Measurements from ENCODE around the gene LRRC71. TPM values are rescaled to one million over a fixed set of nuclear protein-coding genes. Genes with fewer than 3 reads are reported as not detected.

LRRC71 gene
- total RNA-seq, 4 donors from 2014 or later: 1.2 TPM; not detected in 3

DNA sequence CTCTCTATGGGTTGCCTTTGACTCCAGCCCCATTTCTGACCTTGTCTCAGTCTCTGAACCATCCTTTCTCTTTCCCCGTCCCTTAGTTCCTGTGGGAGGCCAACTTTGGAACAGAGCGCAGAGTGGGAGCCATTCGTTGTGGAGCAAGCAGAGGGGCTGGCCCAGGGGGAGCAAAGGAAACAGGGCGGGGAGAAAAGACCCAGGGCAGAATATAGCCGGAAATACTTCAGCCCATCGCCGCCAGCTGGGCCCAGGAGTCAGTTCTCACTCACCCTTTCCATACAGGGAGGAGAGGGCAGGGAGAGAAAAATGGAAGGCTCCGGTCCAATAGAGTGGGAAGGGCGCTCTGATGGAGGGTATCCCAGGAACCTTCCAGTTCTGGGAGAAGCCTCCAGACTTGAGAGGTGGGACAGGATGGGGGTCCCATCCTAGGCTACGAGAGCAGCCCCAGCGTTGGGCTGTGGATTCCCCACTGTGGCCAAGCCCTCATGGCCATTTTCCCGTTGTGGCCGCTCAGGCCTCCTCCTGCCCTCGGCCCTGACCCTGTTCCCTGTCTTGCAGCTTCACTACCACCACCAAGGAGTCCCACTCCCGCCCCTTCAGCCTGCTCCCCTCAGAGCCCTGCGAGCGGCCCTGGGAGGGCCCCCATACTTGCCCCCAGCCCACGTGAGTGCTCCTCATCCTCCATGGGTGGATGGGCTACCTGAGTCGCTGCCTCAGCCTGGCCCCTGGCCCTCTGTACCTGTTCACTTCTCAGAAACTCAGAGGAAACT is 16.1 kb upstream of the LRRC71 start:
- H3K9me3 ChIP-seq: no peaks in the 10 kb centered on the region
- TF ChIP-seq POLR2AphosphoS5 (IDR thresholded peaks at IDR 0.05) (no peak), POLR2A (IDR thresholded peaks at IDR 0.05) (no peak), EP300 (IDR thresholded peaks at IDR 0.05; ENCODE audit: low read depth) (no peak)
- TF ChIP-seq, protein P1, sequence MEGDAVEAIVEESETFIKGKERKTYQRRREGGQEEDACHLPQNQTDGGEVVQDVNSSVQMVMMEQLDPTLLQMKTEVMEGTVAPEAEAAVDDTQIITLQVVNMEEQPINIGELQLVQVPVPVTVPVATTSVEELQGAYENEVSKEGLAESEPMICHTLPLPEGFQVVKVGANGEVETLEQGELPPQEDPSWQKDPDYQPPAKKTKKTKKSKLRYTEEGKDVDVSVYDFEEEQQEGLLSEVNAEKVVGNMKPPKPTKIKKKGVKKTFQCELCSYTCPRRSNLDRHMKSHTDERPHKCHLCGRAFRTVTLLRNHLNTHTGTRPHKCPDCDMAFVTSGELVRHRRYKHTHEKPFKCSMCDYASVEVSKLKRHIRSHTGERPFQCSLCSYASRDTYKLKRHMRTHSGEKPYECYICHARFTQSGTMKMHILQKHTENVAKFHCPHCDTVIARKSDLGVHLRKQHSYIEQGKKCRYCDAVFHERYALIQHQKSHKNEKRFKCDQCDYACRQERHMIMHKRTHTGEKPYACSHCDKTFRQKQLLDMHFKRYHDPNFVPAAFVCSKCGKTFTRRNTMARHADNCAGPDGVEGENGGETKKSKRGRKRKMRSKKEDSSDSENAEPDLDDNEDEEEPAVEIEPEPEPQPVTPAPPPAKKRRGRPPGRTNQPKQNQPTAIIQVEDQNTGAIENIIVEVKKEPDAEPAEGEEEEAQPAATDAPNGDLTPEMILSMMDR (IDR thresholded peaks at IDR 0.05): no peak
- peaks cover 0 to 8% (median 0%) of the 10 kb centered on the region in 4 donors for H3K4me1 ChIP-seq
- DNase-seq: no peak
- H3K27me3 ChIP-seq: peaks cover 25% of the 10 kb centered on the region
- H3K36me3 ChIP-seq: no peaks in the 10 kb centered on the region
- no peak overlapping the region for H3K4me3 ChIP-seq
- WGBS, 2 donors (ENCODE audit: low coverage in 1 of 2): 80% methylated on average over 19 of the region's 19 CpGs; no CpG with 5 or more reads in 1 of the 2 donors
- in situ Hi-C loops (cut with MboI; ENCODE audit: low pct_ligation_motif_present in 1 of 4, low pct_unique_long_range_greater_than_20kb in 1 of 4, low sequenced_read_pairs in 3 of 4): no loop called here
- no peak overlapping the region for H3K27ac ChIP-seq
- intact Hi-C loops (cut with DNase I; ENCODE audit: low total_unique reads): no loop called here

DNA sequence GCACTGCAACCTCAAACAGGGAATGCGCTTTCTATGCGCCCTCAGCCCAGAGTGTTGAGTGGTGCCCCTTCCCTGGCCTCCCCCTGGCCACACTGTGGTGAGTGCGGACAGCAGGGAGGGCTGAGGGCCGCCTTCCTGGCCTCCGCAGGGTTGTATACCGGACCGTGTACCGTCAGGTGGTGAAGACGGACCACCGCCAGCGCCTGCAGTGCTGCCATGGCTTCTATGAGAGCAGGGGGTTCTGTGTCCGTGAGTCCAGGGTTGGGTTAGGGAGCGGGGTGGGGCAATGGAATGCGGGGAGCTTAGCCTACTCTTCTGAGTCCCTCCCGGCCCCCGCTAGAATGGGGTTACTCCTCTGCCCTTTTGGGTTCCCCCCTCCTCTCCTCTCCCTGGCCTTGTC is 15.3 kb upstream of the LRRC71 start:
- Histone ChIP-seq H3K27ac (no peak overlapping the region), H3K36me3 (no peaks in the 10 kb centered on the region), H3K4me1 (peaks cover 0 to 6% (median 0%) of the 10 kb centered on the region in 4 donors), H3K27me3 (peaks cover 30% of the 10 kb centered on the region), H3K4me3 (no peak overlapping the region), H3K9me3 (no peaks in the 10 kb centered on the region)
- in situ Hi-C loops (cut with MboI; ENCODE audit: low pct_ligation_motif_present in 1 of 4, low pct_unique_long_range_greater_than_20kb in 1 of 4, low sequenced_read_pairs in 3 of 4) (no loop called here), intact Hi-C loops (cut with DNase I; ENCODE audit: low total_unique reads) (no loop called here)
- 94% methylated on average over 16 of the region's 16 CpGs; no CpG with 5 or more reads in 1 of the 2 donors for WGBS, 2 donors (ENCODE audit: low coverage in 1 of 2)
- no peak for TF ChIP-seq POLR2AphosphoS5 (IDR thresholded peaks at IDR 0.05)
- TF ChIP-seq, protein P1 (IDR thresholded peaks at IDR 0.05): no peak
- TF ChIP-seq POLR2A (IDR thresholded peaks at IDR 0.05): no peak
- TF ChIP-seq EP300 (IDR thresholded peaks at IDR 0.05; ENCODE audit: low read depth): no peak
- no peak for DNase-seq

DNA sequence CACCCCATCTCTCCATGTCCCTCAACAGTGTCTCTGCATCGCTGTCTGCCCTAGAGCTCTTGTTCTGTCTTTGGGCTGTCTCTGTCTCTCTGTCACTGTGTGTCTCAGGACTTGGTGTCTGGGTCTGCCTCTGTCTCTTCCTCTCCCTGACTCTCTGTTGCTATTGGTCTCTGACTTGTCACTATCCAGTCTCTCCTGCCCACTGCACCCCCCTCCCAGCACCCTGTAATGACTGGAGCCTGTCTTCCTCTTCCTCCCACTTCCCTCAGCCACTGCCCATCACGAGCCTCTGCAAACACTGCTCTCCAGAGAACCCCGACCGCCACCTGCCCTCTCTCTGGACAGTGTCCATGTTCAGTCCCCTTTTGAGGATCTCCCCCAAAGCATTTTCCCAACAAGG is 14.8 kb upstream of the LRRC71 start:
- Histone ChIP-seq H3K27me3 (peaks cover 29% of the 10 kb centered on the region), H3K4me1 (peaks cover 0 to 6% (median 3%) of the 10 kb centered on the region in 4 donors), H3K36me3 (no peaks in the 10 kb centered on the region), H3K9me3 (no peaks in the 10 kb centered on the region), H3K27ac (no peak overlapping the region), H3K4me3 (no peak overlapping the region)
- WGBS, 2 donors (ENCODE audit: low coverage in 1 of 2): 23 to 57% methylated on average over 3 to 4 of the region's 4 CpGs
- no peak for TF ChIP-seq POLR2A (IDR thresholded peaks at IDR 0.05)
- TF ChIP-seq, protein P1 (IDR thresholded peaks at IDR 0.05): no peak
- TF ChIP-seq EP300 (IDR thresholded peaks at IDR 0.05; ENCODE audit: low read depth): no peak
- no peak for TF ChIP-seq POLR2AphosphoS5 (IDR thresholded peaks at IDR 0.05)
- intact Hi-C loops (cut with DNase I; ENCODE audit: low total_unique reads) (no loop called here), in situ Hi-C loops (cut with MboI; ENCODE audit: low pct_ligation_motif_present in 1 of 4, low pct_unique_long_range_greater_than_20kb in 1 of 4, low sequenced_read_pairs in 3 of 4) (no loop called here)
- DNase-seq: no peak

DNA sequence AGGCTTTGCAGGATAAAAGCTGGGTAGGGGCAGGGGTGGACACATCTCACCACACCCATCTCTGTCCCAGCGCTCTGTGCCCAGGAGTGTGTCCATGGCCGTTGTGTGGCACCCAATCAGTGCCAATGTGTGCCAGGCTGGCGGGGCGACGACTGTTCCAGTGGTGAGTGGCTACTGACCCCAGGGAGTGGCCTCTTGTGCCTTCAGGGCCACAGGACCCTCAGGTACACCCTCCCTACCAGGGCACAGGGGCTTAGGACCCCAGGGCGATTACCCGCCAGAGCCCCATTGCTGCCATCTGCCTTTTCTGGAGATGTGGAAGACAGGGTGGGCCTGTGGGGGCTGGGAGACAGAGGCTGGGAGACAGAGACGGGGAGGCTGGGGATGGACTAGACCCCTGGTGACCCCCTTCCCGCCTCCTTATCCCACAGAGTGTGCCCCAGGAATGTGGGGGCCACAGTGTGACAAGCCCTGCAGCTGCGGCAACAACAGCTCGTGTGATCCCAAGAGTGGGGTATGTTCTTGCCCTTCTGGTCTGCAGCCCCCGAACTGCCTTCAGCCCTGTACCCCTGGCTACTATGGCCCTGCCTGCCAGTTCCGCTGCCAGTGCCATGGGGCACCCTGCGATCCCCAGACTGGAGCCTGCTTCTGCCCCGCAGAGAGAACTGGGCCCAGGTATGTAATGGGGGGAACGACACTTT is 14.1 kb upstream of the LRRC71 start:
- no peak overlapping the region for H3K27ac ChIP-seq
- WGBS, 2 donors (ENCODE audit: low coverage in 1 of 2): 88% methylated on average over 16 of the region's 16 CpGs; no CpG with 5 or more reads in 1 of the 2 donors
- no peaks in the 10 kb centered on the region for H3K36me3 ChIP-seq
- in situ Hi-C loops (cut with MboI; ENCODE audit: low pct_ligation_motif_present in 1 of 4, low pct_unique_long_range_greater_than_20kb in 1 of 4, low sequenced_read_pairs in 3 of 4): no loop called here
- H3K4me3 ChIP-seq: no peak overlapping the region
- DNase-seq: no peak
- peaks cover 0 to 7% (median 4%) of the 10 kb centered on the region in 4 donors for H3K4me1 ChIP-seq
- no peaks in the 10 kb centered on the region for H3K9me3 ChIP-seq
- intact Hi-C loops (cut with DNase I; ENCODE audit: low total_unique reads): no loop called here
- TF ChIP-seq POLR2AphosphoS5 (IDR thresholded peaks at IDR 0.05) (no peak), EP300 (IDR thresholded peaks at IDR 0.05; ENCODE audit: low read depth) (no peak), POLR2A (IDR thresholded peaks at IDR 0.05) (no peak)
- TF ChIP-seq, protein P1 (IDR thresholded peaks at IDR 0.05): no peak
- H3K27me3 ChIP-seq: peaks cover 23% of the 10 kb centered on the region
